HG03039 (cell line): Measurements from ENCODE around the gene ASPN.

Experiments used
- ATAC-seq: cut with Tn5 transposase; IDR thresholded peaks from one replicate; pipeline ENCODE4 v1.9.1; 2021; ENCODE audit warnings: mild to moderate bottlenecking, moderate library complexity; ENCODE audit not compliant: unreplicated experiment

The ASPN gene

DNA sequence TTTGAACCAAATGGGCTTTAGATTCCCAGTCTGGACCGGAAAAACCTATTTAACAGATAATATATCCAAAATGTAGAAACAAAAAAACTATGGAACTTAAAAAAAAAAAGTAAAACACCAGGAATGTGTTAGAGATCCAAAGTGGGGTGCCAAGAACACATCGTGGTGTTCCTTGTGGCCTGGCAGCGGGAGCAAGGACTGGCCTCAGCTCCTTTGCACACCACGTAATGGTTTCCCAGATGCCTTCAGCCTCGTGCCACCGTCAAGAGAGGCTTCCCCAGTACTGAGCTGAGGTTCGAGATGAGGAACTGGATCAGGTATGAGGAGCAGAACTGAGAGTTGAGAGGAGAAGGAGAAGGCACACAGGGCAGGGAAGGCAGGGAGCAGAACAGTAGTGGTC is 3.5 kb downstream of the ASPN start:
- no peak for ATAC-seq

GRCh38 chr9:92476962-92477361 is 5.3 kb downstream of the ASPN start:
- no peak for ATAC-seq

DNA sequence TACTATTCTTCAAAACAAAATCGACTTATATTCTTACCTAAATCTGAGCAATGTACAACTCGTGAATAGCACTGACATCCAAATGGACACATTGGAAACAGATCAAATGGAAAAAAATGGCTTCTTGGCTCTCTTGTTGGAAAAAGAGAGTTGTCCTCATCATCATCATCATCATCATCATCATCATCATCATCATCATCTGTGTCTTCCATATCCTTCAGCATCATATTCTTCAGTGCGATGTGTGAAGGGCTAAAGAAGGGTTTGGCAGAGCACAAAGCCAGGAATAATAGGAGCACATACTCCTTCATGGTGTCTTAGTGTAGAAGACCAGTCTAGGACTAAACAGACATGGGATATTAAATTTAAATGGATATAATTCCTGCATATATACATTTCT is 7.7 kb downstream of the ASPN start:
- ATAC-seq, result no peak

GRCh38 chr9:92468206-92468605 is 14.1 kb downstream of the ASPN start:
- ATAC-seq, result no peak

GRCh38 chr9:92467511-92467910 is 14.8 kb downstream of the ASPN start:
- ATAC-seq, result no peak

- ATAC-seq, result no peak
These were observed 15.3 kb downstream of the ASPN start for GRCh38 chr9:92467041-92467440.

DNA sequence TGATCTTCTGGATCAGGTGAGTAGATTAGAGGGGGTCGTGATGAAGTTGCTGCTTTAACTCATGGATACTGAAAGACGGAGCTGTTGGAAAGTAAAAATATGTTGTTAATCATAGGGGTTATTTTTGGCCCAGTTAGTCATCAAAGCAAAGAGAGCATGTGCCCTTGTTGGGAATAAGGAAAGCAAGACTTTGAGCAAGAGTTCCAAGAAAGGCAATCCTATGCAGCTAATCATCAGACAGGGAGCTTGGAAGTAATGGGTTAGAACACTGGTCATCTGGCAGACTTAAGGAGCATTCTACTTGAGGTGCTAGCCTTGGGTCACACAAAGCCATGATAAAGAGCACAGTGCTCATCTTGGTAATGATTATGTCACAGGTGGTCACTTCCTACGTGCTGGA is 18.3 kb downstream of the ASPN start:
- no peak for ATAC-seq

DNA sequence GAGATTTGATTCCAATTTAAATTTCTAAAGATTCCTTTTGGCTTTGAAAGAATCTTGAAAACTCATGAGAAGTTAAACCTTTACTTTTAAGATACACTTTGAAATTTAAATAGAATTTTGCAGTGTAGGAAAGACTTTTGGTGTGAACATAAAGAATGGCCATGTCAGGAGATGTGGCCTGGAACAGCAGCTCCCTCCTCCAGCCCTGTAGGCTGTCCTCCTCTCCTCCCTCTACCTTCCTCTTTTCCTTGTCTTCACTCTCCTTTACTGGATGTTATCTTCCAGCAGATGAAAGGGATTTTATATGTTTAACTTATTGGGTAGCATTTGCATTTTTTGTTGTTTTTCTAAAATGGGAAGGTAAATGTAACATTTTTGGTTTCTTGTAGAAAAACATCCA is 18.9 kb downstream of the ASPN start:
- ATAC-seq, result no peak

DNA sequence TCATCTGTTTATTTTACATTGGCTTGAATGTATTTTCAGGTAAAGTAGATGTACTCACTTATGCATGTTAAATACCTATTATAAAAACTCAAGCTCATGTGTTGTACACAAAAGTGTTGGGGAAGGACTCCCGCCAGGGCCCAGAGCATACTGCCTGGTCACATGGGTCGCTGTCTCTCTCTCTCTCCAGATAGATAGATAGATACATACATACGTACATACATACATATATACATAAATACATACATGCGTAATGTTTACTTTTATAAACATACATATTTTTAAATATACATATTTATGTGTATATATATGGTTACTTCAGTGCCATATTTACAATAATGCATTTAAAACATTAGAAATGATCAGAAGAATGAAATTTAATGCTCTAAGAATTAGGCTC is 24.7 kb downstream of the ASPN start:
- ATAC-seq, result no peak

DNA sequence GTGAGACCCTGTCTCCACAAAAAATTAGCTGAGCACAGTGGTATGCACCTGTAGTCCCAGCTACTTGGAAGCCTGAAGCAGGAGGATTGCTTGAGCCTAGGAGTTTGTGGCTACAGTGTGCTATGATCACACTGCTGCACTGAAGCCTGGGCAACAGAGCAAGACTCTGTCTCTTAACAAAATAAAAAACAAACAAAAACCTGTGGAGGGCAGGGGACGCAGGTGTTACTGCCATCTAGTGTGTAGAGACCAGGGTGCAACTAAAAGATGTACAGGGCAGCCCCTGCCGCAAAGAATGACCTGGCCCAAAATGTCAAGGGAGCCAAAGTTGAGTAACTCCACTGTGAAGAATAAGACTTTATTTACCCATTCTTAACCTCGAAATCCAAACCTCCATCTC is 27.1 kb downstream of the ASPN start:
- ATAC-seq, result no peak

- ATAC-seq, result no peak
These were observed 35.8 kb downstream of the ASPN start for GRCh38 chr9:92446536-92446935.

- ATAC-seq, result no peak
These were observed 37.5 kb downstream of the ASPN start for GRCh38 chr9:92444841-92445240.

DNA sequence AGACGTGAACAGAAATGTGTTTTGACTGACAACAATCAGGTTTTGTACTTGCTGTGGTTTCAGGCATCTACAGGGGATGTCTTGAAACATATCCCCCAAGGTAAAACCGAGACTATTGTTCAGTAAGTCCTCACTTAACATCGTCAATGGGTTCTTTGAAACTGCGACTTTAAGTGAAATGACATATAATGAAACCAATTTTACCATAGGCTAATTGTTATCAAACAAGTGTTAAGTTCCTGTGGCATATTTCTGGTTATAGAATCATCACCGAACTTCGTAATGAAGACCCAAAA is 41.6 kb downstream of the ASPN start:
- no peak for ATAC-seq

GRCh38 chr9:92439921-92440750 is 42.2 kb downstream of the ASPN start:
- no peak for ATAC-seq

- no peak for ATAC-seq
These were observed 43.3 kb downstream of the ASPN start for GRCh38 chr9:92438900-92439526.

DNA sequence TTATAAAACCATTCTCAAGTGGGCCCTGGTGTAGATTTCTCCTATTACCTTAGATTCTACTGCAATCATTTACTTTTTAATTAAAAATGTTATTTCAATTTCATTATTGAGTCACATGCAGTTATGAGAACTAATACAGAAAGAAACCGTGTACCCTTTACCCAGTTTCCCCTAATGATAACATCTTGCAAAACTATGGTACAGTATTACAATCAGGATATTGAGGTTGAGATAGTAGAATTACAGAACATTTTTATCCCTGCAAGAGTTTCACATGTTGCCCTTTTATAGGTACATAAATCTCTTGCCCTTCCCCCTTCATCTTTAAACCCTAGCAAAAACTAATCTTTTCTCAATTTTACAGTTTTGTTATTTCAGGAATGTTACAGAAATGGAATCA is 47.0 kb downstream of the ASPN start:
- no peak for ATAC-seq

GRCh38 chr9:92432972-92433548 is 49.2 kb downstream of the ASPN start:
- ATAC-seq, result no peak

DNA sequence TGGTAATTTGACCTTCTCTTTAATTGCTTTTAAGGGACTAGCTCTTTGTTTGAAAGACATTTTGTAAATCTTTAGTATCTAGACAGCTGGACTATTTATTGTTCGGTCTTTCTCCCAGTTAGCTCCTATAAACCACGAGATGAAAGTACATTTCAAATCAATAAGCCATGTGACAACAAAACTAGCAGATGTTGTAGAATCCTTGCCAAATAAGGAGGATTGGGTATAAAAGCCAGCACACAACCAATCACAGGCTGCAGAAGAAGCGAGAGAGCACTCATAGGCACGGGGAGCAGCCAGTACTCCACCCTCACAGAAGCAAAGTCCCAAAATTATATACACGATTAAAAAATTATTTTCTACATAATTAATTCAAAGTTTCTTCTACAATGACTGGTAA is 50.0 kb downstream of the ASPN start:
- ATAC-seq, result no peak

DNA sequence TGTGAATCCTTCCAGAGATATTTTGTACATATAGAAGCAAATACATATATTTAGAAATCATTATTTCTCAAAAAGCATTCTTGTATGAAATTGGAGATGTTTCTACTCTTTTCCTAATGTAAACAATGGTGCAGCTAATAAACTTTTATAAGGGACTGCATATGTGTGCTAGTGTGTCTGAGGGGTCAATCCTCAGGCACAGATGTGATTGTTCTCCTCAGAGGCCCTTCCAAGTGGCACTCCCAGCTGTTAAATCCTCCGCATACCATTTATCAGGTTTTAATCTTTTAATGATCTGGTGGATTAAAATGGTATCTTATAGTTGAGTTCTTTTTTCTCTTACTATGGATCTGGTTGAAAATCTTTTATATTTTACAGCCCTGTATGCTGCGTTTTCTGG is 52.5 kb downstream of the ASPN start:
- no peak for ATAC-seq

GRCh38 chr9:92426501-92427145 is 55.7 kb downstream of the ASPN start:
- ATAC-seq, result no peak

DNA sequence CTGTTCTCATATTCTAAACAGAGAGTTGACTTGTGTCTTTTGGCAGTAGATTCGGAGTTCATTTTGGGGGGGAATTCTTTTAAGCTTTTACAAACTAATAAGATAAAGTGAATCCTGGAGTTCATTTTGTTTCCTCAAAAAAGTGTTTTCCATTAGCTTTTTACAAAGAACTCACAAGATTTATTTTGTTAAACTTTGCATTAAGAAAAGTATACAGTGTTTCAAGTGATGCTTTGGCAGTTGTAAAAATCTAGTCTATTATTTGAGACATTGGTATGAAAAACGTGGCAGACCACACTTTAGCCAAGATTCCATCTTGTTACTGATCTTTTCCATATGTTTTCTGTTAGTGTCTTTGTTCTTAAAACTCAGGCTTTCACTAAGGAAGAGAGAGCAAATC is 56.8 kb downstream of the ASPN start:
- no peak for ATAC-seq

DNA sequence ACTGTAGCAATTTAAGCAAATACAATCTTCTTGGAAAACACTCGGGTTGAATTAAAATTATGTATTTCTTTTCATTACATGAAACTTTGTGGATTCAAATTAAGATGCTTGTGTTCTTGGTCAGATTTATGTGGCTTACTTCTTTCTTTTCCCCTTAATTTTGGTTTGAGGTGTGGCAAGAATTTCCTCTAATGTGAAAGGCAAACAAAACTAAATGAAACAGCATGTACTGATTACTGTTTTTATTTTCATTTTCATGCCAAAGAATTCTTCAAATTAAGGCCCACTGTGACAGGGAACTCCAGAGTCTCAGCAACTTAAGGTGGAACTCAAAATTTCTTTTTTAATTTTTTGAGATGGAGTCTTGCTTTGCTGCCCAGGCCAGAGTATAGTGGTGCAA is 58.0 kb downstream of the ASPN start, which contains the start of gene OMD:
Gene OMD (minus strand): TSS at position 132 of the 400 bp plus-strand sequence. CDS start 6,913 bp downstream, outside the sequence.
- ATAC-seq, result no peak
